Endothelial cell of umbilical vein (primary cell): ENCODE data around the gene FOXS1. TPM values are rescaled to one million over a fixed set of nuclear protein-coding genes. Genes with fewer than 3 reads are reported as not detected.

Experiments used
- BruUV-seq: library from RNA; stranded (reverse); fragments of 400-500 nt; replicated peaks from 2 replicates; lab custom pipeline; 2021; lab: Mats Ljungman, UMichigan
- CTCF ChIA-PET: fragments of 300-600, 350-600 bp; sonication (Branson Sonifier 250); formaldehyde crosslinking; loops from one replicate; lab custom pipeline; 2021; ENCODE audit warnings: antibody characterized with exemption, inconsistent platforms; lab: Charles Lee
- POLR2A ChIA-PET: fragments of 300-600, 350-600 bp; sonication (Branson Sonifier 250); formaldehyde crosslinking; loops from one replicate; lab custom pipeline; 2021; ENCODE audit warnings: antibody characterized with exemption, inconsistent platforms; lab: Charles Lee
- DNase-seq: peaks from one replicate; pipeline ENCODE4 v3.0.0-alpha.2; 2011; ENCODE audit warnings: low read depth, low spot score
- FAIRE-seq: peaks from 2 replicates; lab custom pipeline; 2011; peaks lifted over from hg19 to GRCh38; lab: Jason Lieb, UNC
- H2AFZ ChIP-seq: 2 replicates; pipeline ENCODE4 v1.6.0; 2012; ENCODE audit warnings: low read depth, low read length, control low read depth, inconsistent platforms
- H3K27ac ChIP-seq: 2 replicates; pipeline ENCODE4 v1.5.1; 2011; ENCODE audit warnings: low read depth, mild to moderate bottlenecking, control low read depth, low read length, moderate library complexity; ENCODE audit not compliant: insufficient read depth
- H3K27me3 ChIP-seq, 2 experiments: 2 replicates each; pipeline versions ENCODE4 v1.6.0 to v1.6.1; 2011; ENCODE audit warnings: low read length in 2 of 2, mixed read lengths in 1 of 2; ENCODE audit not compliant: control insufficient read depth in 2 of 2, insufficient read depth in 2 of 2
- H3K36me3 ChIP-seq, 2 experiments: 2 replicates in 1 of 2; 3 replicates in 1 of 2; pipeline ENCODE4 v1.5.1; 2011; ENCODE audit warnings: low read length in 2 of 2, mild to moderate bottlenecking in 1 of 2, moderate library complexity in 1 of 2; ENCODE audit not compliant: control insufficient read depth in 2 of 2, insufficient read depth in 2 of 2; ENCODE audit errors: extremely low read depth in 1 of 2
- H3K4me1 ChIP-seq: 3 replicates; pipeline ENCODE4 v1.5.1; 2011; ENCODE audit warnings: mild to moderate bottlenecking, low read length; ENCODE audit not compliant: control insufficient read depth, insufficient read depth; ENCODE audit errors: extremely low read depth
- H3K4me2 ChIP-seq: 2 replicates; pipeline ENCODE4 v1.6.1; 2011; ENCODE audit warnings: low read length, control low read depth, mixed read lengths; ENCODE audit not compliant: insufficient read depth
- H3K4me3 ChIP-seq, 3 experiments: fragments of 200-600 bp in 1 of 3; sonication (generic), shearing (Covaris generic) in 1 of 3; replicated peaks in 1 of 3; 2 replicates each; pipeline ENCODE4 v1.5.1; 2011 to 2016; ENCODE audit warnings: control low read depth in 3 of 3, low read length in 3 of 3, mild to moderate bottlenecking in 2 of 3, inconsistent platforms in 1 of 3, low read depth in 1 of 3, moderate library complexity in 1 of 3; ENCODE audit not compliant: insufficient read depth in 1 of 3
- H3K79me2 ChIP-seq: 2 replicates; pipeline ENCODE4 v1.6.0; 2012; ENCODE audit warnings: low read length, inconsistent platforms; ENCODE audit not compliant: control insufficient read depth, insufficient read depth
- H3K9ac ChIP-seq: replicated peaks from 2 replicates; pipeline ENCODE3; 2011; ENCODE audit warnings: low read length, control low read depth; ENCODE audit not compliant: insufficient read depth; ENCODE audit errors: extremely low read depth
- H3K9me1 ChIP-seq: replicated peaks from 3 replicates; pipeline ENCODE4 v1.6.0; 2011; ENCODE audit warnings: mild to moderate bottlenecking, low read length; ENCODE audit not compliant: control insufficient read depth, insufficient read depth; ENCODE audit errors: extremely low read depth
- H3K9me3 ChIP-seq: replicated peaks from 2 replicates; pipeline ENCODE4 v1.5.1; 2012; ENCODE audit warnings: low read length, inconsistent platforms; ENCODE audit not compliant: control insufficient read depth, insufficient read depth
- H4K20me1 ChIP-seq: replicated peaks from 2 replicates; pipeline ENCODE3; 2011; ENCODE audit warnings: mild to moderate bottlenecking, low read length; ENCODE audit not compliant: control insufficient read depth, insufficient read depth; ENCODE audit errors: extremely low read depth
- EZH2 ChIP-seq: IDR thresholded peaks from 2 replicates; pipeline ENCODE4 v1.6.1; 2012; ENCODE audit warnings: borderline replicate concordance, low read depth, mild to moderate bottlenecking, moderate library complexity, low read length, inconsistent platforms; ENCODE audit not compliant: severe bottlenecking
- GATA2 ChIP-seq: IDR thresholded peaks from 2 replicates; pipeline ENCODE4 v1.7.0; 2011; ENCODE audit warnings: low read depth, mild to moderate bottlenecking, moderate library complexity, mixed read lengths, low read length; ENCODE audit not compliant: insufficient read length, insufficient read depth
- JUN ChIP-seq: IDR thresholded peaks from 2 replicates; pipeline ENCODE4 v1.6.1; 2011; ENCODE audit warnings: borderline replicate concordance, low read depth; ENCODE audit not compliant: insufficient read length, insufficient read depth
- POLR2A ChIP-seq: IDR thresholded peaks from 2 replicates; pipeline ENCODE4 v1.6.1; 2012; ENCODE audit warnings: low read depth, mild to moderate bottlenecking, control low read depth, low read length
- dilution Hi-C: fragments of 300-500 bp; cut with MboI; formaldehyde crosslinking; loops from one replicate; pipeline ENCODE4 v1.15.0; 2019; ENCODE audit warnings: low sequenced_read_pairs; ENCODE audit not compliant: extremely low pct_ligation_motif_present
- intact Hi-C: fragments of 100-400 bp; cut with micrococcal nuclease; formaldehyde crosslinking; loops from one replicate; pipeline ENCODE4 v1.10.0; 2022
- polyA plus RNA-seq, 4 experiments: library from polyadenylated mRNA; depleted of rRNA in 3 of 4; stranded (reverse) in 3 of 4; unstranded in 1 of 4; fragments of >200 nt; gene quantifications; 2 replicates each; pipeline versions ENCODE4 v1.2.1 to v1.2.3, GENCODE V29; 2011 to 2012; ENCODE audit warnings: missing spikeins in 1 of 4
- total RNA-seq: library from RNA; stranded (reverse); gene quantifications from 2 replicates; pipeline ENCODE4 v1.2.3, GENCODE V29; 2021
- TF ChIP-seq, protein P1 (sequence below), 2 donors: IDR thresholded peaks; 1 replicate in 1 of 2; 2 replicates in 1 of 2; pipeline ENCODE4 v1.5.1; 2011; ENCODE audit warnings: low read length in 2 of 2, mild to moderate bottlenecking in 2 of 2, moderate library complexity in 2 of 2, control low read depth in 1 of 2, inconsistent platforms in 1 of 2, low read depth in 1 of 2; ENCODE audit not compliant: insufficient read depth in 1 of 2; ENCODE audit errors: extremely low read depth in 1 of 2
- TF ChIP-seq, protein P2 (sequence below): IDR thresholded peaks from 2 replicates; pipeline ENCODE4 v1.6.1; 2011; ENCODE audit not compliant: insufficient read depth, insufficient read length

FOXS1 gene
- total and polyA plus RNA-seq, 2 donors (not counting 3 experiments of a cell fraction or from before 2014, with no cell fraction given) = 0.84 TPM; not detected in 1

DNA sequence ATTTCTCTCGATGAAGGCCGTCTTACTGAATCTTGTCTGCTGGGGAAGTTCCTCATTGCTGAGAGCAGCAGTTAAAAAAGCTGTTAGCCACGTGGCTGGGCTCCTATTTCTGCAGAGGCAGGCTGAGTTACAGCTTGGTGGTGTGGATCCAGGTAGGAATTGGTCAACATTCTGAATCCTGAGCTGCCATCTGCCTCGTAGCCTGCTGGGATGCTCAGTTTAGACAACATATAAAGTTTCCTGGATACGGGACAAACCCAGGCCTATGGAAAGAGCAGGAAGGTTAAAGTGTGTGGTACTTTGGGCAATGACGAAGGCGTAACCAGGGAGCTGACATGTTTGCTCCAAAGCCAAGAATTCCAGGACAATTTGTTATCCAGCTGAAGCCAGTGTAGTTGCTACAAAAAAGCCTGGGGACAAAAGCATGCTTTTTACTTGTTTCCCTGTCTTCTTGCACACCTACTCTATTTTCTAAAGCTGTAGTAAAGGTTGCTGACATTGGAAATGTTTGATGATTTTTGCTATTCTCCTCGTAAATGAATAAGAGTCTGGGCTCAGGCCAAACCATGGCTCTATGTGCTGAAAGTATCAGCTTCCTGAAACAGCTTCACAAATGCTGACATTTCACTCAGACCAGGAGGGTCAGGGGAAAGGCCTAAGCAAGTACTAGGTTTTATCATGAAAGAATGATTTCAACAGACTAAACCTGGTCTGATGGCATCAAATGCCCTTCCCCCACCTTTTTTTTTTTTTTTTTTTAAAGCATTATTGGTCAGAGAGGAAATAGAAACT lies 38.6 kb downstream of the FOXS1 start:
- Histone ChIP-seq H3K79me2 (no peaks in the 10 kb centered on the region), H3K27me3 (no peaks in the 10 kb centered on the region), H3K27ac (no peak overlapping the region), H3K36me3 (peaks cover 2 to 7% of the 10 kb centered on the region in 2 experiments), H2AFZ (no peak overlapping the region), H3K4me1 (peaks cover under 1% of the 10 kb centered on the region), H4K20me1 (no peaks in the 10 kb centered on the region), H3K4me3 (no peak overlapping the region), H3K4me2 (no peak overlapping the region), H3K9me3 (no peaks in the 10 kb centered on the region), H3K9me1 (no peaks in the 10 kb centered on the region), H3K9ac (no peak overlapping the region)
- BruUV-seq = no TSS peak
- CTCF ChIA-PET = interaction anchor here (0.6 kb wide), 1 partner anchor 1053 kb away, joined by 3 read pairs; no protein-coding TSS in a partner anchor
- dilution Hi-C loops = no loop called here
- DNase-seq (no peak), FAIRE-seq (no peak)
- POLR2A ChIA-PET = no interaction called here
- intact Hi-C loops = no loop called here
- TF ChIP-seq JUN = no peak
- no peak for TF ChIP-seq EZH2
- TF ChIP-seq, protein P1, sequence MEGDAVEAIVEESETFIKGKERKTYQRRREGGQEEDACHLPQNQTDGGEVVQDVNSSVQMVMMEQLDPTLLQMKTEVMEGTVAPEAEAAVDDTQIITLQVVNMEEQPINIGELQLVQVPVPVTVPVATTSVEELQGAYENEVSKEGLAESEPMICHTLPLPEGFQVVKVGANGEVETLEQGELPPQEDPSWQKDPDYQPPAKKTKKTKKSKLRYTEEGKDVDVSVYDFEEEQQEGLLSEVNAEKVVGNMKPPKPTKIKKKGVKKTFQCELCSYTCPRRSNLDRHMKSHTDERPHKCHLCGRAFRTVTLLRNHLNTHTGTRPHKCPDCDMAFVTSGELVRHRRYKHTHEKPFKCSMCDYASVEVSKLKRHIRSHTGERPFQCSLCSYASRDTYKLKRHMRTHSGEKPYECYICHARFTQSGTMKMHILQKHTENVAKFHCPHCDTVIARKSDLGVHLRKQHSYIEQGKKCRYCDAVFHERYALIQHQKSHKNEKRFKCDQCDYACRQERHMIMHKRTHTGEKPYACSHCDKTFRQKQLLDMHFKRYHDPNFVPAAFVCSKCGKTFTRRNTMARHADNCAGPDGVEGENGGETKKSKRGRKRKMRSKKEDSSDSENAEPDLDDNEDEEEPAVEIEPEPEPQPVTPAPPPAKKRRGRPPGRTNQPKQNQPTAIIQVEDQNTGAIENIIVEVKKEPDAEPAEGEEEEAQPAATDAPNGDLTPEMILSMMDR (IDR thresholded peaks at IDR 0.05; ENCODE audit: extremely low read depth in 1 of 2, insufficient read depth in 1 of 2, low read depth in 1 of 2, low read length in 2 of 2) = no peak
- TF ChIP-seq POLR2A = no peak
- TF ChIP-seq GATA2 = no peak
- TF ChIP-seq, protein P2, sequence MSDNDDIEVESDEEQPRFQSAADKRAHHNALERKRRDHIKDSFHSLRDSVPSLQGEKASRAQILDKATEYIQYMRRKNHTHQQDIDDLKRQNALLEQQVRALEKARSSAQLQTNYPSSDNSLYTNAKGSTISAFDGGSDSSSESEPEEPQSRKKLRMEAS = no peak
